Esophagus squamous epithelium (tissue), 4 donors: ENCODE measurements around the gene PPP2R5B.

Source experiments
- CTCF ChIP-seq, 6 experiments: fragments of 450-650 bp in 4 of 6; fragments of 200-600 bp in 2 of 6; sonication (generic) in 2 of 6; IDR thresholded peaks; one replicate each; pipeline ENCODE4 v1.5.1; 2016 to 2019; ENCODE audit warnings: antibody characterized with exemption in 6 of 6, mild to moderate bottlenecking in 4 of 6, moderate library complexity in 4 of 6
- POLR2A ChIP-seq, 4 donors: fragments of 450-650 bp; IDR thresholded peaks; one replicate each; pipeline ENCODE4 v1.6.1; 2017; ENCODE audit warnings: antibody characterized with exemption in 4 of 4, mild to moderate bottlenecking in 4 of 4, moderate library complexity in 3 of 4

GRCh38 chr11:64890522-64890939 is 34.0 kb upstream of the PPP2R5B start:
- TF ChIP-seq CTCF (IDR thresholded peaks at IDR 0.05): no peak
- no peak for TF ChIP-seq POLR2A (IDR thresholded peaks at IDR 0.05)
